ENCODE measurements around the gene KRIT1. TPM values are rescaled to one million over a fixed set of nuclear protein-coding genes. Genes with fewer than 3 reads are reported as not detected.

The KRIT1 gene
- total RNA-seq, 1 experiment from 2014 or later, result 41.3 TPM

DNA sequence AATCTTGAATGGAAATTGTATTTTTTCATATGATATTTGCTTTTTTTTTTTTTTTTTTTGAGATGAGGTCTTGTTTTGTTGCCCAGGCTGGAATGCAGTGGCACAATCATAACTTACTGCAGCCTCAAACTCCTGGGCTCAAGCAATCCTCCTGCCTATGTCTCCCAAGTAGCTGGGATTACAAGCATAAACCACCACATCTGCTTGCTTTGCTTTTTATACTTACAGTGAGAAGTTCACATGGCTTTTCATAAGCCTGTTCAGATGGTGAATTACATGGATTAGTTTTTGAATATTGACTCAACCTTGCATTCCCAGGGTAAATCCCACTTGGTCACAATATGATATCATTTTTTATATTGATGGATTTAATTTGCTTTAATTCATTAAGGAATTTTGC, 88.7 kb downstream of the KRIT1 start:
- Mint-ChIP-seq H3K4me1 (ENCODE audit: insufficient read depth, unreplicated experiment) (peaks cover 13% of the 10 kb centered on the region), H3K36me3 (ENCODE audit: insufficient read depth, unreplicated experiment) (no peaks in the 10 kb centered on the region), H3K9me3 (ENCODE audit: unreplicated experiment) (no peaks in the 10 kb centered on the region), H3K4me3 (ENCODE audit: unreplicated experiment) (no peak overlapping the region), H3K27ac (ENCODE audit: low read depth, unreplicated experiment) (no peak overlapping the region), H3K27me3 (ENCODE audit: insufficient read depth, unreplicated experiment) (peaks cover 13% of the 10 kb centered on the region)
- POLR2A ChIA-PET, result interaction anchor here (0.7 to 1.3 kb wide), 2 partner anchors 10 to 50 kb away, joined by 3 to 4 read pairs; no protein-coding TSS in a partner anchor
- TF ChIP-seq, protein P1, sequence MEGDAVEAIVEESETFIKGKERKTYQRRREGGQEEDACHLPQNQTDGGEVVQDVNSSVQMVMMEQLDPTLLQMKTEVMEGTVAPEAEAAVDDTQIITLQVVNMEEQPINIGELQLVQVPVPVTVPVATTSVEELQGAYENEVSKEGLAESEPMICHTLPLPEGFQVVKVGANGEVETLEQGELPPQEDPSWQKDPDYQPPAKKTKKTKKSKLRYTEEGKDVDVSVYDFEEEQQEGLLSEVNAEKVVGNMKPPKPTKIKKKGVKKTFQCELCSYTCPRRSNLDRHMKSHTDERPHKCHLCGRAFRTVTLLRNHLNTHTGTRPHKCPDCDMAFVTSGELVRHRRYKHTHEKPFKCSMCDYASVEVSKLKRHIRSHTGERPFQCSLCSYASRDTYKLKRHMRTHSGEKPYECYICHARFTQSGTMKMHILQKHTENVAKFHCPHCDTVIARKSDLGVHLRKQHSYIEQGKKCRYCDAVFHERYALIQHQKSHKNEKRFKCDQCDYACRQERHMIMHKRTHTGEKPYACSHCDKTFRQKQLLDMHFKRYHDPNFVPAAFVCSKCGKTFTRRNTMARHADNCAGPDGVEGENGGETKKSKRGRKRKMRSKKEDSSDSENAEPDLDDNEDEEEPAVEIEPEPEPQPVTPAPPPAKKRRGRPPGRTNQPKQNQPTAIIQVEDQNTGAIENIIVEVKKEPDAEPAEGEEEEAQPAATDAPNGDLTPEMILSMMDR (IDR thresholded peaks at IDR 0.05; ENCODE audit: unreplicated experiment), result no peak
- intact Hi-C loops (cut with micrococcal nuclease), result no loop called here
- no peak for DNase-seq (ENCODE audit: unreplicated experiment)
- no TSS peak for BruUV-seq (replicated peaks)
- CTCF ChIA-PET, result interaction anchor here (0.6 to 1.4 kb wide), 2 partner anchors 17 to 196 kb away, joined by 3 read pairs; no protein-coding TSS in a partner anchor

DNA sequence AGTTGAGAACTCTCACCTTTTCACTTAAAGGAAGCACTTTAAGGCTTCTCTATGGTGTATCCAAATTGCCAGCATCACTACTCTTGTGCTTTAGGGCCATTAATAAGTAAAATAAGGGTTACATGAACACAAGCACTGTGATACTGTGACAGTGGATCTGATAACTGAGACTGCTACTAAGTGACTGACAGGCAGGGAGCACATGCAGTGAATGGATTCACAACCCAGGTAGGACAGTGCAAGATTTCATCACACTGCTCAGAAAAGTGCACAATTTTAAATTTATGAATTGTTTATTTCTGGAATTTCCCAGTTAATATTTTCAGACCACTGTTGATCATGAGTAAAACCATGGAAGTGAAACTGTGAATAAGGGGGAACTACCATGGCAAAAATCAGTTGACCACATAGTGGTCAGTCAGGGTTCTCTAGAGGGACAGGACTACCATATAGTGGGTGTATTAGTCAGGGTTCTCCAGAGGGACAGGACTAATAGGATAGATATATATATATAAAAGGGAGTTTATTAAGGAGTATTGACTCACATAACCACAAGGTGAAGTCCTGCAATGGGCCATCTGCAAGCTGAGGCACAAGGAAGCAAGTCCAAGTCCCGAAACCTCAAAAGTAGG, 90.5 kb downstream of the KRIT1 start:
- no peaks in the 10 kb centered on the region for H3K27me3 Mint-ChIP-seq (ENCODE audit: insufficient read depth, unreplicated experiment)
- CTCF ChIA-PET, result no interaction called here
- no peaks in the 10 kb centered on the region for H3K36me3 Mint-ChIP-seq (ENCODE audit: insufficient read depth, unreplicated experiment)
- H3K27ac Mint-ChIP-seq (ENCODE audit: low read depth, unreplicated experiment), result no peak overlapping the region
- H3K9me3 Mint-ChIP-seq (ENCODE audit: unreplicated experiment), result no peaks in the 10 kb centered on the region
- POLR2A ChIA-PET, result no interaction called here
- TF ChIP-seq, protein P1 (IDR thresholded peaks at IDR 0.05; ENCODE audit: unreplicated experiment), result no peak
- peaks cover 13% of the 10 kb centered on the region for H3K4me1 Mint-ChIP-seq (ENCODE audit: insufficient read depth, unreplicated experiment)
- intact Hi-C loops (cut with micrococcal nuclease), result no loop called here
- BruUV-seq (replicated peaks), result no TSS peak
- no peak for DNase-seq (ENCODE audit: unreplicated experiment)
- no peak overlapping the region for H3K4me3 Mint-ChIP-seq (ENCODE audit: unreplicated experiment)

DNA sequence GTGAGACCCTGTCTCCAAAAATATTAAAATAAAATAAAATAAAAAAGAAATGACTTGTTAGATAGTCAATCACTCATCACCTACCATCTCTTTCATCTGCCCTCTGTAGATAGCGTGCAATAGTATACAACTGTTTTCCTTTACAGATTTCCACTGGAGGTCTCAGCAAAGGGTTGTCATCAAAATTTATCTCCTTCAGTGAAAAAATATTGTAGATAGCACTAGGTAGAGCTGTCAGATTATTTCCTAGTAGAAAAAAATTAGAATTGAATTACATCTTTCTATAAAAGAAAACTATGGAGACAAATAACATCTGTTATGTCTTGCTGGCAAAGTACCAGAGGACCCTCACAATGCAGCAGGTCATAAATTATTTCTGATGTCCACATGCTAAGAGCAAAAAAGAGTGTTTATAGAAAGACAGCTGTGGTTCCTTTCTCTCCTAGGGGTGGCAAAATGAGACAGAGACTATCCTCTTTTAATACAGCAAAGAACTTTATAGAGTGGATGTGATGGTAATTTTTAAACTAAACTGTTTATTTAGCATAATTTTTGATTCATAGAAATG, 95.2 kb downstream of the KRIT1 start:
- no peaks in the 10 kb centered on the region for H3K4me1 Mint-ChIP-seq (ENCODE audit: insufficient read depth, unreplicated experiment)
- intact Hi-C loops (cut with micrococcal nuclease), result no loop called here
- ChIA-PET POLR2A (no interaction called here), CTCF (no interaction called here)
- no peaks in the 10 kb centered on the region for H3K27me3 Mint-ChIP-seq (ENCODE audit: insufficient read depth, unreplicated experiment)
- no peaks in the 10 kb centered on the region for H3K9me3 Mint-ChIP-seq (ENCODE audit: unreplicated experiment)
- BruUV-seq (replicated peaks), result no TSS peak
- no peaks in the 10 kb centered on the region for H3K36me3 Mint-ChIP-seq (ENCODE audit: insufficient read depth, unreplicated experiment)
- H3K27ac Mint-ChIP-seq (ENCODE audit: low read depth, unreplicated experiment), result no peak overlapping the region
- TF ChIP-seq, protein P1 (IDR thresholded peaks at IDR 0.05; ENCODE audit: unreplicated experiment), result no peak
- H3K4me3 Mint-ChIP-seq (ENCODE audit: unreplicated experiment), result no peak overlapping the region
- DNase-seq (ENCODE audit: unreplicated experiment), result no peak

DNA sequence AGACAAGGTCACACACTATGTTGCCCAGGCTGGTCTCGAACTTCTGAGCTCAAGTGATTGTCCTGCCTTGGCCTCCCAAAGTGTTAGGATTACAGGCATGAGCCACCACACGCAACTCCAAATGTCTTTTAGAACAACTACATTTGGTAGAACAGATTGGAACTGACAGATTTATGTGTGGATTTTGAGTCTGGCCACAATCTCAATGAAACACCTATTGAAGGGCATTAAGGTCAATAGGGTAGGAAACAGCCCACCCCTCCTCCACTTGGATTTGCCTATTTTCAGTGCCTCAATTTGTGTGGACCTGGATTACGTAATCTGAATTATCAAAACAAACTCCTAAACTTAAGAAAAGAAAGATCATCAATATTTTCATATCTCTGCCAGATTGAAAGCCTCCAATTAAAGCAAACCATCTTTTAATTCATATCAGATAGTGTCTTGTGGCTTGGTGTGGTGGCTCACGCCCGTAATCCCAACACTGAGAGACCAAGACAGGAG, 95.9 kb downstream of the KRIT1 start:
- Mint-ChIP-seq H3K27ac (ENCODE audit: low read depth, unreplicated experiment) (no peak overlapping the region), H3K4me1 (ENCODE audit: insufficient read depth, unreplicated experiment) (no peaks in the 10 kb centered on the region), H3K4me3 (ENCODE audit: unreplicated experiment) (no peak overlapping the region), H3K9me3 (ENCODE audit: unreplicated experiment) (no peaks in the 10 kb centered on the region), H3K36me3 (ENCODE audit: insufficient read depth, unreplicated experiment) (no peaks in the 10 kb centered on the region), H3K27me3 (ENCODE audit: insufficient read depth, unreplicated experiment) (no peaks in the 10 kb centered on the region)
- ChIA-PET POLR2A (no interaction called here), CTCF (interaction anchor here (1.0 kb wide), 1 partner anchor 17 kb away, joined by 5 read pairs; no protein-coding TSS in a partner anchor)
- TF ChIP-seq, protein P1 (IDR thresholded peaks at IDR 0.05; ENCODE audit: unreplicated experiment), result no peak
- BruUV-seq (replicated peaks), result no TSS peak
- DNase-seq (ENCODE audit: unreplicated experiment), result no peak
- intact Hi-C loops (cut with micrococcal nuclease), result no loop called here

Small RNA genes lying within 50 kb of the gene (microRNA-seq; reads per million reads assigned to microRNA genes)
- not detected for gene MIR1285-1

Other genes starting within 250 kb of the KRIT1 start
- gene CYP51A1, start 111.4 kb downstream of the KRIT1 start, total RNA-seq (2022), result 124 and 148 TPM in 2 replicates
- not detected in 2 replicates for gene LRRD1, start 66.8 kb downstream of the KRIT1 start, total RNA-seq (2022)
- gene ANKIB1, start 60 bp upstream of the KRIT1 start, total RNA-seq (2022), result 33.0 and 40.1 TPM in 2 replicates
- gene GATAD1, start 201.6 kb upstream of the KRIT1 start, total RNA-seq (2022), result 41.2 and 44.2 TPM in 2 replicates
- gene ERVW-1, start 232.0 kb upstream of the KRIT1 start, total RNA-seq (2022), result not detected in 2 replicates

Data from MCF 10A (cell line).